Activated T-helper 2 cell treated with anti-CD3 and anti-CD28 coated beads, Interferon-gamma antibody, Interleukin-2, Interleukin-4, amounts not matched to agents 10 μg/mL and 5 μg/mL and 100 μg/mL, durations not matched to agents 14 hours and 24 hours and 36 hours (primary cell): Measurements from ENCODE around the gene DNAH8. TPM values are rescaled to one million over a fixed set of nuclear protein-coding genes. Genes with fewer than 3 reads are reported as not detected.

Source experiments
- DNase-seq: peaks from one replicate; pipeline ENCODE4 v3.0.0; 2021; ENCODE audit warnings: low spot score
- H3K27ac Mint-ChIP-seq: one replicate; pipeline ENCODE4 v1.8.0; 2021; ENCODE audit warnings: mixed read lengths
- H3K27me3 Mint-ChIP-seq: one replicate; pipeline ENCODE4 v1.8.0; 2021; ENCODE audit warnings: low read depth, mixed read lengths
- H3K36me3 Mint-ChIP-seq: one replicate; pipeline ENCODE4 v1.8.0; 2021; ENCODE audit warnings: low read depth, mixed read lengths
- H3K4me1 Mint-ChIP-seq: one replicate; pipeline ENCODE4 v1.8.0; 2021; ENCODE audit warnings: low read depth, mixed read lengths
- H3K4me3 Mint-ChIP-seq: one replicate; pipeline ENCODE4 v1.8.0; 2021; ENCODE audit warnings: low read depth, mild to moderate bottlenecking, moderate library complexity, mixed read lengths
- H3K9me3 Mint-ChIP-seq: one replicate; pipeline ENCODE4 v1.8.0; 2021; ENCODE audit warnings: mixed read lengths
- intact Hi-C: fragments of 100-400 bp; cut with micrococcal nuclease; formaldehyde crosslinking; loops from one replicate; pipeline ENCODE4 v1.15.1; 2023
- total RNA-seq: library from RNA; stranded (reverse); gene quantifications from 2 replicates; pipeline ENCODE4 v1.2.3, GENCODE V29; 2022

DNAH8 gene
- total RNA-seq, 1 donor from 2014 or later, result not detected

DNA sequence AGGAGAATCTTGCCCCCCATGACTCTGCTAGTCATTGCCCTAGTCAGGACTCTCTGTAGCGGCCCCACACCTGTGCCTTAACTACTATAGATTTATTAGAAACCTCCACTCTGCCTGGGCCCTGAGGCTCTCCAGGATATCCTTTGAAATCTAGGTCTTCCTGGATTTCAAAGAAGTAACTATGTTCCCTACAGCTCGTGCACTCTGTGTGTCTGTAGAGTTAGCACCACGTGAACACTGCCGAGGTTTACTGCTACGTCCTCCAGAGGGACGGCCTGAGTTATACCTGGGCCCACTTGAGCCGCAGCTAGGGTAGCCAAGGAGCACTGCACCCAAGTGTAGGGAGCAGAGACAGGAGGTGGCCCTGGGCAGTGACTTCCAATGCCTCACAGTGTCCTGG lies 353.3 kb downstream of the DNAH8 start:
- Mint-ChIP-seq H3K9me3 (no peaks in the 10 kb centered on the region), H3K4me1 (no peaks in the 10 kb centered on the region), H3K27me3 (peaks cover 35% of the 10 kb centered on the region), H3K4me3 (no peak overlapping the region), H3K27ac (no peak overlapping the region), H3K36me3 (no peaks in the 10 kb centered on the region)
- DNase-seq, result no peak
- intact Hi-C loops, result no loop called here

DNA sequence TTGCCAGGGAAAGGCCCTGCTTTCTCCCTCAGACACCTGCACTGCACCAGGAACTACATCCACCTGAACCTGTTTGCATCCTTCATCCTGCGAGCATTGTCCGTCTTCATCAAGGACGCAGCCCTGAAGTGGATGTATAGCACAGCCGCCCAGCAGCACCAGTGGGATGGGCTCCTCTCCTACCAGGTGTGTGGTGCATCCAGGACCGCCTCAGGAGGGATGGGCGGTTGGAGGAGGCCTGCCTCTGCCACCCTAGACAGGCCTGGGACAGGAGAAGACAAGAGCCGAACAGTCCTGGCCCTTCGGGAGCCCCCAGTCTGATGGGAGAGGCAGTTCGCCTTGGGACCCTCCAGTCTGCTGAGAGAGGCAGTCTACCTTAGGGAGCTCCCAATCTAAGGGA lies 357.7 kb downstream of the DNAH8 start:
- Mint-ChIP-seq H3K27ac (no peak overlapping the region), H3K9me3 (no peaks in the 10 kb centered on the region), H3K4me3 (no peak overlapping the region), H3K27me3 (peaks cover 18% of the 10 kb centered on the region), H3K36me3 (no peaks in the 10 kb centered on the region), H3K4me1 (peaks cover 4% of the 10 kb centered on the region)
- DNase-seq, result no peak
- intact Hi-C loops, result no loop called here

DNA sequence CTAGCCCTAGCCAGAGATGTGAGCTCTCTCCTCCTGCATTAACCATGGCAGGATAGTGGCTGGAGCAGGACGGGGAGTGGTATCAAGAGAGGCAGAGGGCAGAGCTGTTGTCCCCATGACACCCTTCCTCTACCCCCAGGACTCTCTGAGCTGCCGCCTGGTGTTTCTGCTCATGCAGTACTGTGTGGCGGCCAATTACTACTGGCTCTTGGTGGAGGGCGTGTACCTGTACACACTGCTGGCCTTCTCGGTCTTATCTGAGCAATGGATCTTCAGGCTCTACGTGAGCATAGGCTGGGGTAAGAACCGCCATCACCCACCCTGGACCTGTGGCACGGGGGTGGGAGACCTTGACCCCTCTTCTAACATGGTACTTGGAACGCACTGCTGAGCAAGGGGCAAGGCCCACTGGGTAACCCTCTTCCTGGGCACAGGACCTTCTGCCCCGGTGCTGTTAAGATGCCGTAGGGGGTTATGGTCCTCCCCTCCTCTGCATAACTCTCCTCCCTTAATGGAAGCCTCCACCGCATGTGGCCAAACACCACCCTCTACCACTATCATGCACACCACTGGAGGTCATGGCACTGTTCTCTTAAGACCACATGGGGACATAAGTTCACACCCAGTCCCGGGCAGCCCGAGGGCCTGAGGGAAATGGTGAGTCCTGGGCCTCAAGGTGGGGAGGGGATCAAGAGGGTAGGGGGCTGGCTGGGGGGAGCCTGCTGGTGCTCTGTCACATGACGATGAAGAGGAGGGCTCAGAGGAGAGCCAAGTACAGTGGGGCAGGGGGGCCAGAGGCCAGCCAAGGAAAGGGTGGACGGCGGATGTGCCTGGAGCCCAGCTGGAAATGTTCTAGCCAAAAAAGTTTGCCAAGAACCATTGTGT lies 358.6 kb downstream of the DNAH8 start:
- Mint-ChIP-seq H3K36me3 (no peaks in the 10 kb centered on the region), H3K4me1 (peaks cover 4% of the 10 kb centered on the region), H3K27me3 (peaks cover 17% of the 10 kb centered on the region), H3K27ac (no peak overlapping the region), H3K9me3 (no peaks in the 10 kb centered on the region), H3K4me3 (no peak overlapping the region)
- intact Hi-C loops, result no loop called here
- no peak for DNase-seq

DNA sequence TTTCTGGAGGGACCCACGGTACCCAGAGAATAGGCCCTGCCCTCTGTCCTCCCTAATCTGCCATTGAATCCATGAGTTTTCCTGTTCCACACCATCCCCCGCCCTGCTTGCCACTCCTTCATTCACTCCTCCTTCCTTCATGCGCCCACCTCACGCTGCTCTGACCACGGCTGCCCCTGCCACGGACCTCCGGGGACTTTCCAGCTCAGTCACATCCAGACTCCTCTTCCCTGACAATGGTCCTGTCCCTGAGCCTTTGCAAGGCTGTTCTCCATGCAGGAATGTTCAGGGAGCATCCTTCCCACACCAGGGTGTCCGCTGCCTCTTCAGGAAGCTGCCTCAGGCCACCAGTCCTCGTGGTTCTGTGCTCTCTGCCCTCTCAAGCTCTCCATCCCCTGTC lies 359.4 kb downstream of the DNAH8 start:
- no peak overlapping the region for H3K4me3 Mint-ChIP-seq
- H3K27ac Mint-ChIP-seq, result no peak overlapping the region
- H3K9me3 Mint-ChIP-seq, result no peaks in the 10 kb centered on the region
- H3K27me3 Mint-ChIP-seq, result peaks cover 15% of the 10 kb centered on the region
- peaks cover 4% of the 10 kb centered on the region for H3K4me1 Mint-ChIP-seq
- intact Hi-C loops, result no loop called here
- no peaks in the 10 kb centered on the region for H3K36me3 Mint-ChIP-seq
- DNase-seq, result no peak

DNA sequence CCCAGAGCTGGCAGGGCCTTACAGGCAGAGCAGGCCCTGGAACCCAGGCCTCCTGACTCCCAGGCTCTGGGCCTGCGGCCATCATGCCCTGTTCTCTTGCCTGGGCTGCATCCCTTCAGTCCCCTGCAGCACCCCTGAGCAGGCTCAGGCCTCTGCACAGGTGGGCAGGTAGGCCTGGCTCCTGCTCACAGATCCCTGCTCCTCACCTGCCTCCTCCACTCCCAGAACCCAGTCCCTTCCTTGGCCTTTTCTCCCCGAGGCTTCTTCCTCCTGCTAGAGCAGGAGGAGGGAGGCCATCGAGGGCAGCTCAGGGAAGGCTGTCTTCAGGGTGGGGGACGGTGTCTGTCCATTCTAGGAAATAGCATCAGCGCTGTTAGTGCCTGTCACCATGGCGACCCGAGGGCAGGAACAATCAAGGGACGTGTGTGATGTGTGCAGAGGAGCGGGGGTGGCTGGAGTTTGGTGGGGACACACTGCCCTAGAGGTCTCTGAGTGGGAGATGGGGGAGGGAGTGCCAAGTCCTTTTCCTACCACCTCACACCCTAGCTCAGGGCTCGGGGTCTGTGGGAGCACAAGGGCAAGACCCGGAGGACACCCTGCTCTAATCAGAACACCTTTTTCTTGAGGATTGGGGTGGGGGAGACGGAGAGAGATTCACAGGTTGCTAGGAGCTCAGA lies 360.0 kb downstream of the DNAH8 start:
- Mint-ChIP-seq H3K4me1 (peaks cover 4% of the 10 kb centered on the region), H3K27ac (no peak overlapping the region)

DNA sequence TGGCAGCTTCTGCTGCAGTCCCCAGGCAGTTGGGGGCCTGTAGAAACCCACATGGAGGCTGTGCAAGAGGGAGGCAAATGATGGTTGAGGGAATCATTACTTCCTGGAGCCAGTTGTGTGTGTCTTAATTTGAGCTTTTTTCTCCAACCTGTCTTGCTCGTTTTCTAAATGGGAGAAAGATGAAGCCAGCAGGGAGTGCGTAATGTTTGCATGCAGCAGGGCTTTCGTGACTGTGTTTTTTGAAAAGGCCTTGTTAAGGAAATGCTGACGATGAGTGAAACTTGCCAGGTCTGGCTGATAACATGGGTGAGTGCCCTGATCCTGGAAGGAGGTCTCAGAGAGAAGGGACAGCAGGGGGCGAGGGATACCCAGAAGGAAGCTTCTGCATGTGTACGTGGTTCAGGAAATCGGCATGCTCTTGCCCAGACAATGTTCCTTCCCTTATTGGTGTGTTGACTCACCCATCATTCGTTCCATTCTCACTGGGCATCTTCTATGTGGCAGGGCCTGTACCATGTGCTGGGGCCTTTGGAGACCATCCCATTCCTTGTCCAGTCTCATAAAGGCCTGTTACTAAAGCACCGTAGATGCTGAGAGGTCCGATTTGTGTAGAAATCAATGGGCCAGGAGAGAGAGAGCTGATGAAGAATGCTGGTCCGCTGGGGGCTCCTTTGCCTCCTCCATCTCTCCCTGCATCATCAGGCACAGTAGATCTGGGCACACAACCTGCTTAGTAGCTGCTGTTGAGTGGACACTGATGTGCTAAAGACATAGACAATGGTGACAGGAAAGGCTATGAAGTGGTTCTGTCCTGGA lies 360.9 kb downstream of the DNAH8 start:
- peaks cover 4% of the 10 kb centered on the region for H3K4me1 Mint-ChIP-seq
- intact Hi-C loops, result no loop called here
- DNase-seq, result no peak
- peaks cover 13% of the 10 kb centered on the region for H3K27me3 Mint-ChIP-seq
- H3K27ac Mint-ChIP-seq, result no peak overlapping the region
- H3K9me3 Mint-ChIP-seq, result no peaks in the 10 kb centered on the region
- H3K4me3 Mint-ChIP-seq, result no peak overlapping the region
- no peaks in the 10 kb centered on the region for H3K36me3 Mint-ChIP-seq

More for the DNA sequence above, 360.0 kb downstream of the DNAH8 start:
- no peak for DNase-seq
- intact Hi-C loops, result no loop called here
- Mint-ChIP-seq H3K27me3 (peaks cover 14% of the 10 kb centered on the region), H3K4me3 (no peak overlapping the region), H3K9me3 (no peaks in the 10 kb centered on the region), H3K36me3 (no peaks in the 10 kb centered on the region)

DNA sequence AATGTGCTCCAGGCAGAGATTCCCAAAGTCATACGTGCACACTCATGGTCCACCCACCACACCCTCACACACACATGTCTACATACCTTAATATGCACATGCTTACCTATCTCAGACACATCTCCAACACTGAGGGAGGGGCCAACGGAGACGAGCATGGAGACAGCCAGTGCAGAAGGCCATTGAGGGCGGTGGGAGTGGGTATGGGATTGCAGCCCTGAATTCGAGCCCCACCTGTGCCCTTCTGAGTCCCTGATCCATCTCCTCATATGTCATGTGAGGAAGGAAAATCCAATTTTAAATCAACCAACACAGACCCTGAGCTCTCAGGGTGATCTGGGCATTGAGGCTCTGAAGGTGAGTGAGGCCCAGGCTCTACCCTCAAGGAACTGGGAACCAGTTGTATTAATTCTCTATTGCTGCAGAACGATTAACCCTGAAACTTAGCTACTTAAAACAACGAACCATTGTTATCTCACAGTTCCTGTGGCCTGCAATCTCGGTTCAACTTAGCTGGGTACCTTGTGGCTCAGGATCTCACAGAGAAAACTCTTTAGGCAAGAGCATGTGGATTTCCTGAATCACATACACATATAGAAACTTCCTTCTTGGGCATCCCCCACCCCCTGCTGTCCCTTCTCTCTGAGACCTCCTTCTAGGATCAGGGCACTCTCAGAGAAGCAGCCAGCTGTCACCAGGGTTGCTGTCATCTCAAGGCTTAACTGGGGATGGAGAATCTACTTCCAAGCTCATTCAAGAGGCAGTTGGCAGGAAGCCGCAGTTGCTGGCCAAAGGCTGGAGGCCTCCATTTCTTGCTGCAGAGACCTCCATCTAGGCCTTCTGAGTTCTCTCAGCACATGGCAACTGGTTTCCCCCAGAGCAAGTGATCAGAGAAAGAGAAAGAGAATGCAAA lies 361.8 kb downstream of the DNAH8 start:
- H3K4me3 Mint-ChIP-seq, result no peak overlapping the region
- intact Hi-C loops, result no loop called here
- H3K9me3 Mint-ChIP-seq, result no peaks in the 10 kb centered on the region
- H3K27ac Mint-ChIP-seq, result no peak overlapping the region
- DNase-seq, result no peak
- H3K36me3 Mint-ChIP-seq, result no peaks in the 10 kb centered on the region
- peaks cover 4% of the 10 kb centered on the region for H3K4me1 Mint-ChIP-seq
- H3K27me3 Mint-ChIP-seq, result peaks cover 11% of the 10 kb centered on the region

DNA sequence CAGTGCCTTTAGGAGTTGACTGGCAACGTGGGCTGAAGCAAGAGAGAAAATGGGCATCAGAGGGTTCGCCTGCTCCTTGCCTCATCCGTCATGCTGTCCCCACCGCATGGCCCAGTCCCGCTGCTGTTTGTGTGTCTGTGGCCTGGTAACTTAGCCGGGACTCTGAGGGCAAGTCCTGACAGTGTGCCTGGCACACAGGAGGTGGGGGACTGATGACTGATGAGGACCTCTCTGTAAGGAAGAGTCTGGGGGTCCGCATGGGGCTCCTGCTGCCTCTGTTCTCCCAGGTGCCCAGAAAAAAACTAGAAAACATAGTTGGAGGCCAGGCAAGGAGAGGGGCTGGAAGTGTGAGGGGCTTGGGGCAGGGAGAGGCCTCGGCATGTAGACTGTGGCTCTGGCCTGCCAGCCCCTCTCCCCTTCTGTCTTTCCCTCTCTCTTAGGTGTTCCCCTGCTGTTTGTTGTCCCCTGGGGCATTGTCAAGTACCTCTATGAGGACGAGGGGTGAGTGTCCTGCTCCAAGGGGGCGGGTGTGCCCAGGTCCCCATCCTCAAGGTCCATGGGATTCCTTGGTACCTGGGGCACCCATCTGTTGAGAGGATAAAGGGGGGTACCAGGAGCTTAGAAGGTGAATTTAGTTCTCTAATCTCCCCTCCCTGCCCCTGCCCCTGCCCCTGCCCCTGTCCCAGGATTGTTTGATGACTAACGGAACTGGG lies 362.9 kb downstream of the DNAH8 start:
- intact Hi-C loops, result no loop called here
- Mint-ChIP-seq H3K4me3 (no peak overlapping the region), H3K9me3 (no peaks in the 10 kb centered on the region)

DNA sequence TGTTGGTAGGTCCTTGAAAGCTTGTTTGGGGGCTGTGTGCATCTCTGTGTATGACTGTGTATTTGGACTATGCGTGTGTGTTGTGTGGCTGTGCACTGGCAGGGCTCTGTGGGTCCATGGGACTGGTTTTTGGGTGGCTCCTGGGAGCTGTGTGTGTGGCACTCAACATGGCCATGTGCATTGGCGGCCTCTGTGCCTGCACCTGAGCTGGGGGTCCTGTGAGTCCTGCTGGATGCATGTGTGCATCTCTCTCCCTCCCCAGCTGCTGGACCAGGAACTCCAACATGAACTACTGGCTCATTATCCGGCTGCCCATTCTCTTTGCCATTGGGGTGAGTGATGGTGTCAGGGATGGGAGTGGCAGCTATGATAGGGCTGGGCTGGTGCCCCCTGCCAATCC lies 363.6 kb downstream of the DNAH8 start:
- H3K36me3 Mint-ChIP-seq, result no peaks in the 10 kb centered on the region
- H3K4me3 Mint-ChIP-seq, result no peak overlapping the region
- no peak overlapping the region for H3K27ac Mint-ChIP-seq
- peaks cover 9% of the 10 kb centered on the region for H3K27me3 Mint-ChIP-seq
- DNase-seq, result no peak
- H3K9me3 Mint-ChIP-seq, result no peaks in the 10 kb centered on the region
- peaks cover 14% of the 10 kb centered on the region for H3K4me1 Mint-ChIP-seq
- intact Hi-C loops, result no loop called here

More for the DNA sequence above, 362.9 kb downstream of the DNAH8 start:
- H3K4me1 Mint-ChIP-seq, result peaks cover 7% of the 10 kb centered on the region
- no peaks in the 10 kb centered on the region for H3K36me3 Mint-ChIP-seq
- H3K27me3 Mint-ChIP-seq, result peaks cover 7% of the 10 kb centered on the region
- H3K27ac Mint-ChIP-seq, result no peak overlapping the region
- no peak for DNase-seq

DNA sequence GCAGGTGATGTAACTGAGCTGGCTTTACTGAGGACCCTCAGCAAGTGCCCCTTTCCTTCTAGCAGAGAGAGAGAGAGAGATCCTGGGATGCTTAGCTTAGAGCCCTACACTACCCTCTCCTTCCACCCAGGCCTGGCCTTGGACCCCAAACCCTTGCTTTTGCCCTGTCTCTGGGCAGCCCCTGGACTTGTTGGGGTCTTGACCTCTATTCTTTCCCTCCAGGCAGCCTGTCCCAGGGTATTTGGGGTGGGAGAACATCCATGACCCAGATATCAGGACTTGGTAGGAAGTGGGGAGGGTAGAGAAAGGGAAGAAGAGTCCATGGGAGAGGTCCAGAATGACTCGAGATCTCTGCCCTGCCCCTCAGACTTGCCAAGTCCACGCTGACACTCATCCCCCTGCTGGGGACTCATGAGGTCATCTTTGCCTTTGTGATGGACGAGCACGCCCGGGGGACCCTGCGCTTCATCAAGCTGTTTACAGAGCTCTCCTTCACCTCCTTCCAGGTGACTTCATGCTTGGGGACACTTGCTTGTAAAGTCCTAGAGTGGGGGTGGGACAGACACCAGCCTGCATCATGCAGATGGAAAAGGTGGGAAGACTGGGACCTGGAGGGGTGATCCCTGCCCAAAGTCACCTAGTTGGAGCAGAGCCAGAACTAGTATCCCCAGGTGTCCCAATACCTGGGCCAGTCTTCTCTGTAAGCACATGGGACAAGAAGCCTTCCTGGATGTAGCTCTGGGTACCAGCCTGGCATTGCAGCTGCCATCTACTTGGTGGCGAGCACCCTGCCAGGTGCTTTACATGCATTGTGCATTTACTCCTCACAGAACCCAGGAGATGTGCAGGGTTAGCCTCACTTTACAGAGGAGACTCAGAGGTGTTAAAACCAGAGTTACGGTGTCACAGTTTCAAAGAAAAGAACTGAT lies 364.4 kb downstream of the DNAH8 start:
- intact Hi-C loops, result loop anchor here (10.0 kb wide), 1 partner anchor 145 kb away; the partner anchor contains the start of gene KCNK5

More for the DNA sequence above, 364.4 kb downstream of the DNAH8 start:
- H3K27me3 Mint-ChIP-seq, result peaks cover 9% of the 10 kb centered on the region
- DNase-seq, result no peak
- H3K27ac Mint-ChIP-seq, result no peak overlapping the region
- H3K36me3 Mint-ChIP-seq, result no peaks in the 10 kb centered on the region
- no peak overlapping the region for H3K4me3 Mint-ChIP-seq
- H3K4me1 Mint-ChIP-seq, result peaks cover 16% of the 10 kb centered on the region
- no peaks in the 10 kb centered on the region for H3K9me3 Mint-ChIP-seq
